Mesenchymal stem cell (in vitro differentiated cells and primary cell): ENCODE data around the gene TSPAN13.

ENCODE experiments used
- DNase-seq: peaks from one replicate; pipeline ENCODE4 v3.0.0-alpha.2; 2013
- H2AFZ ChIP-seq: one replicate; pipeline ENCODE4 v1.6.1; 2013; ENCODE audit warnings: low read depth, mild to moderate bottlenecking, control low read depth, inconsistent platforms, low read length, moderate library complexity
- H2AK5ac ChIP-seq: 2 replicates; pipeline ENCODE4 v1.6.1; 2013; ENCODE audit warnings: low read length, moderate library complexity, mild to moderate bottlenecking, inconsistent platforms; ENCODE audit not compliant: severe bottlenecking
- H2BK120ac ChIP-seq: one replicate; pipeline ENCODE4 v1.6.1; 2013; ENCODE audit warnings: low read depth, mild to moderate bottlenecking, inconsistent platforms, low read length, moderate library complexity
- H2BK12ac ChIP-seq, 2 experiments: one replicate each; pipeline ENCODE4 v1.6.1; 2013; ENCODE audit warnings: inconsistent platforms in 2 of 2, low read length in 2 of 2, mild to moderate bottlenecking in 2 of 2, moderate library complexity in 2 of 2, control low read depth in 1 of 2
- H2BK15ac ChIP-seq: one replicate; pipeline ENCODE4 v1.6.1; 2013; ENCODE audit warnings: mild to moderate bottlenecking, low read depth, inconsistent platforms; ENCODE audit not compliant: poor library complexity, severe bottlenecking
- H2BK5ac ChIP-seq: 2 replicates; pipeline ENCODE4 v1.6.1; 2013; ENCODE audit warnings: low read depth, mild to moderate bottlenecking, low read length, control low read depth, inconsistent platforms; ENCODE audit not compliant: poor library complexity, severe bottlenecking
- H3K14ac ChIP-seq, 2 experiments: one replicate each; pipeline ENCODE4 v1.6.1; 2013; ENCODE audit warnings: inconsistent platforms in 2 of 2, low read length in 2 of 2, control low read depth in 1 of 2, mild to moderate bottlenecking in 1 of 2, moderate library complexity in 1 of 2
- H3K18ac ChIP-seq, 2 experiments: one replicate each; pipeline ENCODE4 v1.6.1; 2013; ENCODE audit warnings: inconsistent platforms in 2 of 2, low read length in 2 of 2, control low read depth in 1 of 2, low read depth in 1 of 2, mild to moderate bottlenecking in 1 of 2
- H3K23ac ChIP-seq, 2 experiments: one replicate each; pipeline ENCODE4 v1.6.1; 2013; ENCODE audit warnings: inconsistent platforms in 2 of 2, low read length in 2 of 2, mild to moderate bottlenecking in 2 of 2, moderate library complexity in 2 of 2, control low read depth in 1 of 2
- H3K27ac ChIP-seq: 2 replicates; pipeline ENCODE4 v1.5.1; 2013; ENCODE audit warnings: mild to moderate bottlenecking, moderate library complexity, low read length, control low read depth, inconsistent platforms; ENCODE audit not compliant: poor library complexity, severe bottlenecking
- H3K27me3 ChIP-seq, 2 experiments: 2 replicates each; pipeline versions ENCODE4 v1.6.1 to v1.7.0; 2013; ENCODE audit warnings: low read length in 2 of 2, mild to moderate bottlenecking in 2 of 2, moderate library complexity in 2 of 2, control low read depth in 1 of 2, inconsistent platforms in 1 of 2; ENCODE audit not compliant: control insufficient read depth in 1 of 2, insufficient read depth in 1 of 2
- H3K36me3 ChIP-seq, 2 experiments: 2 replicates each; pipeline versions ENCODE4 v1.6.1 to v1.7.0; 2013; ENCODE audit warnings: low read length in 2 of 2, control low read depth in 1 of 2, inconsistent platforms in 1 of 2, low read depth in 1 of 2, mild to moderate bottlenecking in 1 of 2; ENCODE audit not compliant: insufficient read depth in 2 of 2, control insufficient read depth in 1 of 2
- H3K4ac ChIP-seq, 2 experiments: one replicate each; pipeline ENCODE4 v1.6.1; 2013; ENCODE audit warnings: inconsistent platforms in 2 of 2, low read length in 2 of 2, mild to moderate bottlenecking in 2 of 2, moderate library complexity in 2 of 2, control low read depth in 1 of 2, low read depth in 1 of 2
- H3K4me1 ChIP-seq: 2 replicates; pipeline ENCODE4 v1.6.1; 2013; ENCODE audit warnings: low read depth, low read length, control low read depth; ENCODE audit not compliant: control insufficient read depth, insufficient read depth
- H3K4me2 ChIP-seq: 2 replicates; pipeline ENCODE4 v1.6.1; 2013; ENCODE audit warnings: low read length, mild to moderate bottlenecking, inconsistent platforms; ENCODE audit not compliant: poor library complexity, severe bottlenecking
- H3K4me3 ChIP-seq, 2 experiments: 2 replicates each; pipeline versions ENCODE4 v1.5.1 to v1.7.0; 2013; ENCODE audit warnings: low read length in 2 of 2, mild to moderate bottlenecking in 2 of 2, control low read depth in 1 of 2, low read depth in 1 of 2; ENCODE audit not compliant: insufficient read depth in 1 of 2
- H3K79me1 ChIP-seq: replicated peaks from 2 replicates; pipeline ENCODE4 v1.6.1; 2013; ENCODE audit warnings: mild to moderate bottlenecking, control low read depth, low read length, inconsistent platforms; ENCODE audit not compliant: poor library complexity, severe bottlenecking
- H3K9ac ChIP-seq: 2 replicates; pipeline ENCODE4 v1.7.0; 2013; ENCODE audit warnings: mild to moderate bottlenecking, low read length, moderate library complexity
- H3K9me3 ChIP-seq: 2 replicates; pipeline ENCODE4 v1.7.0; 2013; ENCODE audit warnings: mild to moderate bottlenecking, low read length; ENCODE audit not compliant: control insufficient read depth
- H4K8ac ChIP-seq: one replicate; pipeline ENCODE4 v1.6.1; 2013; ENCODE audit warnings: inconsistent platforms, mild to moderate bottlenecking, low read length, moderate library complexity
- H4K91ac ChIP-seq: one replicate; pipeline ENCODE4 v1.6.1; 2013; ENCODE audit warnings: mild to moderate bottlenecking, low read length, inconsistent platforms
- WGBS: methylation state at CpG from one replicate; pipeline ENCODE4 v1.1.7; 2013; ENCODE audit warnings: mixed read lengths; 5-methylcytosine and 5-hydroxymethylcytosine counted together

TSPAN13 gene

DNA sequence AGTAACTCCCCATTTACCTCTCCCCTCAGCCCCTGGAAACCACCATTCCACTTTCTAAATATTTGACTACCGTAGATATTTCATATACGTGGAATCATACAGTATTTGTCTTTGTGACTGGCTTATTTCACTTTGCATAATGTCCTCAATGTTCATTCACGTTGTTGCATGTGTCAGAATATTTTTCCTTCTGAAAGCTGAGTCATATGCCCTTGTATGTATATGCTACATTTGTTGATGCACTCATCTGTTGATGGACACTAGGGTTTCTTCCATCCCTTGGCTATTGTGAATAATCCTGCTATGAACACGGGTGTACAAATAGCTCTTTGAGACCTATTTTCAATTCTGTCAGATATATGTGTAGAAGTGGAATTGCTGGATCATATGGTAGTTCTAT is 25.8 kb upstream of the TSPAN13 start:
- no peak overlapping the region for H2BK12ac ChIP-seq
- DNase-seq = no peak
- H3K79me1 ChIP-seq = no peaks in the 10 kb centered on the region
- H3K9ac ChIP-seq = no peak overlapping the region
- H4K8ac ChIP-seq = no peak overlapping the region
- H3K27ac ChIP-seq = no peak overlapping the region
- no peak overlapping the region for H2AK5ac ChIP-seq
- no peak overlapping the region for H3K4me2 ChIP-seq
- H4K91ac ChIP-seq = no peak overlapping the region
- H2AFZ ChIP-seq = no peak overlapping the region
- H3K18ac ChIP-seq = no peak overlapping the region
- no peak overlapping the region for H3K4me3 ChIP-seq
- peaks cover 2% of the 10 kb centered on the region for H3K4me1 ChIP-seq
- no peaks in the 10 kb centered on the region for H3K9me3 ChIP-seq
- H3K23ac ChIP-seq = no peak overlapping the region
- H2BK15ac ChIP-seq = no peak overlapping the region
- no peaks in the 10 kb centered on the region for H3K36me3 ChIP-seq
- H3K27me3 ChIP-seq = no peaks in the 10 kb centered on the region
- H2BK5ac ChIP-seq = no peak overlapping the region
- H3K4ac ChIP-seq = no peak overlapping the region
- no peak overlapping the region for H2BK120ac ChIP-seq
- 97% methylated on average over 4 of the region's 4 CpGs for WGBS
- no peak overlapping the region for H3K14ac ChIP-seq

GRCh38 chr7:16728811-16729210 is 24.7 kb upstream of the TSPAN13 start:
- H2BK12ac ChIP-seq = no peak overlapping the region
- H3K14ac ChIP-seq = no peak overlapping the region
- no peaks in the 10 kb centered on the region for H3K36me3 ChIP-seq
- H3K4me3 ChIP-seq = no peak overlapping the region
- H4K8ac ChIP-seq = no peak overlapping the region
- peaks cover 2% of the 10 kb centered on the region for H3K4me1 ChIP-seq
- no peak for DNase-seq
- no peak overlapping the region for H3K27ac ChIP-seq
- H2AFZ ChIP-seq = no peak overlapping the region
- H4K91ac ChIP-seq = no peak overlapping the region
- no peak overlapping the region for H3K9ac ChIP-seq
- H2BK15ac ChIP-seq = no peak overlapping the region
- H3K9me3 ChIP-seq = no peaks in the 10 kb centered on the region
- H3K79me1 ChIP-seq = no peaks in the 10 kb centered on the region
- H2AK5ac ChIP-seq = no peak overlapping the region
- H2BK5ac ChIP-seq = no peak overlapping the region
- H3K23ac ChIP-seq = no peak overlapping the region
- 96% methylated on average over 10 of the region's 10 CpGs for WGBS
- no peaks in the 10 kb centered on the region for H3K27me3 ChIP-seq
- no peak overlapping the region for H3K4ac ChIP-seq
- no peak overlapping the region for H3K18ac ChIP-seq
- H2BK120ac ChIP-seq = no peak overlapping the region
- H3K4me2 ChIP-seq = no peak overlapping the region

DNA sequence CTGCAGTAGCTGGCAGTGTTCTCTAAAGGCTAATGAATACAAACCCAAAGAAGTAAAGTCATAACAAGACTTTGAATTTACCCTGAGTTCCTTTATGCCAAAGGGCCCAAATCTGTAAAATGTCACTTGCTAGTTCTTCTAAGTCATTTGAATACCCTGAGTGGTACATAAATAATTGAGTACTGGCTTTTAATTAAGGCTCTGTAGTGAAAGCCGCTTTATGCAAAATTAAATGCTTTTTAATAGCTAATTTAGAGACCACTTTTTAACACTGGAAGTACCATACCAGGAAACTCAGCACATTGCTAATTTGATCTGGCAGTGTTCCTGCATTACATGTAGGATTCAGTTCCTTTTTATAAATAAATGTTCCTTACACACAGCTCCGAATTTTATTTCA is 24.0 kb upstream of the TSPAN13 start:
- H4K91ac ChIP-seq = no peak overlapping the region
- H3K4me2 ChIP-seq = no peak overlapping the region
- no peak overlapping the region for H2BK12ac ChIP-seq
- no peak overlapping the region for H3K14ac ChIP-seq
- H2BK15ac ChIP-seq = no peak overlapping the region
- H3K9ac ChIP-seq = no peak overlapping the region
- H3K9me3 ChIP-seq = no peaks in the 10 kb centered on the region
- H2AK5ac ChIP-seq = no peak overlapping the region
- H3K4me1 ChIP-seq = peaks cover 2% of the 10 kb centered on the region
- no peak overlapping the region for H3K27ac ChIP-seq
- H3K18ac ChIP-seq = no peak overlapping the region
- DNase-seq = no peak
- H4K8ac ChIP-seq = no peak overlapping the region
- H2AFZ ChIP-seq = no peak overlapping the region
- H3K79me1 ChIP-seq = no peaks in the 10 kb centered on the region
- no peak overlapping the region for H3K23ac ChIP-seq
- no peak overlapping the region for H3K4ac ChIP-seq
- no peak overlapping the region for H2BK120ac ChIP-seq
- no peak overlapping the region for H2BK5ac ChIP-seq
- H3K36me3 ChIP-seq = no peaks in the 10 kb centered on the region
- H3K4me3 ChIP-seq = no peak overlapping the region
- no CpG with 5 or more reads among the region's 2 CpGs for WGBS
- H3K27me3 ChIP-seq = no peaks in the 10 kb centered on the region

- no peaks in the 10 kb centered on the region for H3K9me3 ChIP-seq
- no peak for DNase-seq
- H4K91ac ChIP-seq = no peak overlapping the region
- H3K18ac ChIP-seq = no peak overlapping the region
- H2AK5ac ChIP-seq = no peak overlapping the region
- H3K4me3 ChIP-seq = no peak overlapping the region
- no peak overlapping the region for H3K4ac ChIP-seq
- H3K27me3 ChIP-seq = no peaks in the 10 kb centered on the region
- H3K9ac ChIP-seq = no peak overlapping the region
- no peaks in the 10 kb centered on the region for H3K36me3 ChIP-seq
- no peak overlapping the region for H2BK12ac ChIP-seq
- WGBS = 62% methylated on average over 3 of the region's 3 CpGs
- no peak overlapping the region for H2BK15ac ChIP-seq
- H3K4me1 ChIP-seq = peaks cover 2% of the 10 kb centered on the region
- H3K79me1 ChIP-seq = no peaks in the 10 kb centered on the region
- H3K14ac ChIP-seq = no peak overlapping the region
- H3K27ac ChIP-seq = no peak overlapping the region
- H2AFZ ChIP-seq = no peak overlapping the region
- H3K23ac ChIP-seq = no peak overlapping the region
- H4K8ac ChIP-seq = no peak overlapping the region
- no peak overlapping the region for H2BK120ac ChIP-seq
- no peak overlapping the region for H2BK5ac ChIP-seq
- H3K4me2 ChIP-seq = no peak overlapping the region
These were observed 22.6 kb upstream of the TSPAN13 start for GRCh38 chr7:16730937-16731336.
